ENCODE measurements around the gene AOC2. TPM values are rescaled to one million over a fixed set of nuclear protein-coding genes. Genes with fewer than 3 reads are reported as not detected.
"Not testable (repeated sequence)": the region's sequence is repeated elsewhere in the genome, so short reads cannot be mapped to it uniquely, and the experiment has no call there.

Gene AOC2
- total RNA-seq, 1 donor from 2014 or later: 5.0 TPM

GRCh38 chr17:42894283-42895184, 50.2 kb downstream of the AOC2 start:
- H3K27me3 Mint-ChIP-seq (ENCODE audit: low read depth, unreplicated experiment): peaks cover 1% of the 10 kb centered on the region
- Histone ChIP-seq H3K4me1 (ENCODE audit: insufficient read depth, low read length) (no peaks in the 10 kb centered on the region), H3K27ac (ENCODE audit: low read depth, low read length) (no peak overlapping the region), H3K9me3 (ENCODE audit: insufficient read depth, low read depth, low read length) (no peaks in the 10 kb centered on the region), H3K79me2 (ENCODE audit: insufficient read depth, low read length) (no peaks in the 10 kb centered on the region), H3K4me2 (ENCODE audit: low read length) (peak overlapping the region; percentile 42), H3K4me3 (ENCODE audit: insufficient read depth, low read depth, low read length) (no peak overlapping the region), H3K36me3 (ENCODE audit: insufficient read depth, low read length) (no peaks in the 10 kb centered on the region), H4K20me1 (ENCODE audit: insufficient read depth, low read length) (no peaks in the 10 kb centered on the region), H3K9ac (ENCODE audit: low read length) (no peak overlapping the region), H3K27me3 (ENCODE audit: insufficient read depth, low read length) (no peaks in the 10 kb centered on the region), H2AFZ (ENCODE audit: low read depth, low read length) (no peak overlapping the region)
- H3K27ac Mint-ChIP-seq (ENCODE audit: unreplicated experiment): no peak overlapping the region
- no peaks in the 10 kb centered on the region for H3K36me3 Mint-ChIP-seq (ENCODE audit: low read depth, unreplicated experiment)
- H3K4me1 Mint-ChIP-seq (ENCODE audit: low read depth, unreplicated experiment): peaks cover 21% of the 10 kb centered on the region
- H3K9me3 Mint-ChIP-seq (ENCODE audit: unreplicated experiment): no peaks in the 10 kb centered on the region
- TF ChIP-seq EZH2 (IDR thresholded peaks at IDR 0.05; ENCODE audit: insufficient read depth, low read length) (no peak), CTCF (IDR thresholded peaks at IDR 0.05; ENCODE audit: insufficient read depth, low read depth, low read length) (no peak)
- no peak for DNase-seq (ENCODE audit: low read depth)
- H3K4me3 Mint-ChIP-seq (ENCODE audit: unreplicated experiment): no peak overlapping the region
- no peak for FAIRE-seq

- peak; percentile 83 for FAIRE-seq
- no peaks in the 10 kb centered on the region for H4K20me1 ChIP-seq (ENCODE audit: insufficient read depth, low read length)
- Mint-ChIP-seq H3K4me3 (ENCODE audit: unreplicated experiment) (no peak overlapping the region), H3K36me3 (ENCODE audit: low read depth, unreplicated experiment) (no peaks in the 10 kb centered on the region), H3K27ac (ENCODE audit: unreplicated experiment) (peak overlapping the region; percentile 89), H3K27me3 (ENCODE audit: low read depth, unreplicated experiment) (no peaks in the 10 kb centered on the region), H3K4me1 (ENCODE audit: low read depth, unreplicated experiment) (peaks cover 21% of the 10 kb centered on the region), H3K9me3 (ENCODE audit: unreplicated experiment) (no peaks in the 10 kb centered on the region)
- H3K9ac ChIP-seq (ENCODE audit: low read length): no peak overlapping the region
- H3K27ac ChIP-seq (ENCODE audit: low read depth, low read length): no peak overlapping the region
- no peak for TF ChIP-seq EZH2 (IDR thresholded peaks at IDR 0.05; ENCODE audit: insufficient read depth, low read length)
- H3K4me2 ChIP-seq (ENCODE audit: low read length): peak overlapping the region; percentile 42
- H3K4me3 ChIP-seq (ENCODE audit: insufficient read depth, low read depth, low read length): no peak overlapping the region
- no peaks in the 10 kb centered on the region for H3K27me3 ChIP-seq (ENCODE audit: insufficient read depth, low read length)
- no peaks in the 10 kb centered on the region for H3K36me3 ChIP-seq (ENCODE audit: insufficient read depth, low read length)
- peak; percentile 81 for DNase-seq (ENCODE audit: low read depth)
- H3K4me1 ChIP-seq (ENCODE audit: insufficient read depth, low read length): no peaks in the 10 kb centered on the region
- no peaks in the 10 kb centered on the region for H3K9me3 ChIP-seq (ENCODE audit: insufficient read depth, low read depth, low read length)
- H2AFZ ChIP-seq (ENCODE audit: low read depth, low read length): no peak overlapping the region
- H3K79me2 ChIP-seq (ENCODE audit: insufficient read depth, low read length): no peaks in the 10 kb centered on the region
Observed at GRCh38 chr17:42895185-42895555, 50.8 kb downstream of the AOC2 start.

GRCh38 chr17:42898147-42898811, 53.9 kb downstream of the AOC2 start:
- no peak overlapping the region for H3K27ac ChIP-seq (ENCODE audit: low read depth, low read length)
- Mint-ChIP-seq H3K4me1 (ENCODE audit: low read depth, unreplicated experiment) (peaks cover 11% of the 10 kb centered on the region), H3K36me3 (ENCODE audit: low read depth, unreplicated experiment) (no peaks in the 10 kb centered on the region), H3K9me3 (ENCODE audit: unreplicated experiment) (no peaks in the 10 kb centered on the region), H3K27ac (ENCODE audit: unreplicated experiment) (no peak overlapping the region), H3K27me3 (ENCODE audit: low read depth, unreplicated experiment) (peaks cover 3% of the 10 kb centered on the region), H3K4me3 (ENCODE audit: unreplicated experiment) (no peak overlapping the region)
- DNase-seq (ENCODE audit: low read depth): no peak
- no peak overlapping the region for H3K9ac ChIP-seq (ENCODE audit: low read length)
- H3K36me3 ChIP-seq (ENCODE audit: insufficient read depth, low read length): no peaks in the 10 kb centered on the region
- H2AFZ ChIP-seq (ENCODE audit: low read depth, low read length): no peak overlapping the region
- no peaks in the 10 kb centered on the region for H4K20me1 ChIP-seq (ENCODE audit: insufficient read depth, low read length)
- FAIRE-seq: no peak
- H3K4me1 ChIP-seq (ENCODE audit: insufficient read depth, low read length): no peaks in the 10 kb centered on the region
- no peak overlapping the region for H3K4me3 ChIP-seq (ENCODE audit: insufficient read depth, low read depth, low read length)
- H3K27me3 ChIP-seq (ENCODE audit: insufficient read depth, low read length): peaks cover 2% of the 10 kb centered on the region
- TF ChIP-seq EZH2 (IDR thresholded peaks at IDR 0.05; ENCODE audit: insufficient read depth, low read length) (no peak), CTCF (IDR thresholded peaks at IDR 0.05; ENCODE audit: insufficient read depth, low read depth, low read length) (no peak)
- no peaks in the 10 kb centered on the region for H3K9me3 ChIP-seq (ENCODE audit: insufficient read depth, low read depth, low read length)
- no peaks in the 10 kb centered on the region for H3K79me2 ChIP-seq (ENCODE audit: insufficient read depth, low read length)
- H3K4me2 ChIP-seq (ENCODE audit: low read length): no peak overlapping the region

- not testable (repeated sequence) for H3K36me3 ChIP-seq (ENCODE audit: insufficient read depth, low read length); H2AFZ ChIP-seq (ENCODE audit: low read depth, low read length); H3K27me3 Mint-ChIP-seq (ENCODE audit: low read depth, unreplicated experiment); H3K36me3 Mint-ChIP-seq (ENCODE audit: low read depth, unreplicated experiment); H3K4me2 ChIP-seq (ENCODE audit: low read length); H3K27me3 ChIP-seq (ENCODE audit: insufficient read depth, low read length); H3K27ac Mint-ChIP-seq (ENCODE audit: unreplicated experiment); H3K79me2 ChIP-seq (ENCODE audit: insufficient read depth, low read length); H3K4me1 ChIP-seq (ENCODE audit: insufficient read depth, low read length); H4K20me1 ChIP-seq (ENCODE audit: insufficient read depth, low read length); H3K9ac ChIP-seq (ENCODE audit: low read length); H3K9me3 ChIP-seq (ENCODE audit: insufficient read depth, low read depth, low read length); DNase-seq (ENCODE audit: low read depth); H3K4me1 Mint-ChIP-seq (ENCODE audit: low read depth, unreplicated experiment); H3K4me3 Mint-ChIP-seq (ENCODE audit: unreplicated experiment); H3K9me3 Mint-ChIP-seq (ENCODE audit: unreplicated experiment); H3K27ac ChIP-seq (ENCODE audit: low read depth, low read length); FAIRE-seq; H3K4me3 ChIP-seq (ENCODE audit: insufficient read depth, low read depth, low read length)
Observed at GRCh38 chr17:42899981-42900380, 55.6 kb downstream of the AOC2 start.
